Measurements from ENCODE around the gene ATP10A.

The ATP10A gene

GRCh38 chr15:25701721-25702465, 161.2 kb downstream of the ATP10A start:
- no peak for DNase-seq (ENCODE audit: low read depth)
- no peak overlapping the region for H3K4me3 ChIP-seq (ENCODE audit: low read length)
- TF ChIP-seq CTCF (conservative IDR thresholded peaks at IDR 0.05; ENCODE audit: low read length) = no peak

GRCh38 chr15:25700916-25701315, 162.2 kb downstream of the ATP10A start:
- no peak for DNase-seq (ENCODE audit: low read depth)
- no peak overlapping the region for H3K4me3 ChIP-seq (ENCODE audit: low read length)
- no peak for TF ChIP-seq CTCF (conservative IDR thresholded peaks at IDR 0.05; ENCODE audit: low read length)

- TF ChIP-seq CTCF (conservative IDR thresholded peaks at IDR 0.05; ENCODE audit: low read length) = no peak
- H3K4me3 ChIP-seq (ENCODE audit: low read length) = no peak overlapping the region
- DNase-seq (ENCODE audit: low read depth) = no peak
Measured at GRCh38 chr15:25697586-25697985, 165.5 kb downstream of the ATP10A start.

- no peak for DNase-seq (ENCODE audit: low read depth)
- no peak overlapping the region for H3K4me3 ChIP-seq (ENCODE audit: low read length)
- no peak for TF ChIP-seq CTCF (conservative IDR thresholded peaks at IDR 0.05; ENCODE audit: low read length)
Measured at GRCh38 chr15:25695875-25696760, 167.0 kb downstream of the ATP10A start.

GRCh38 chr15:25694823-25695312, 168.3 kb downstream of the ATP10A start:
- no peak for TF ChIP-seq CTCF (conservative IDR thresholded peaks at IDR 0.05; ENCODE audit: low read length)
- no peak overlapping the region for H3K4me3 ChIP-seq (ENCODE audit: low read length)
- no peak for DNase-seq (ENCODE audit: low read depth)

- no peak for DNase-seq (ENCODE audit: low read depth)
- TF ChIP-seq CTCF (conservative IDR thresholded peaks at IDR 0.05; ENCODE audit: low read length) = no peak
- no peak overlapping the region for H3K4me3 ChIP-seq (ENCODE audit: low read length)
Measured at GRCh38 chr15:25694239-25694584, 168.9 kb downstream of the ATP10A start.

Measured in AG10803 (cell line).